HAP-1 (cell line): ENCODE measurements around the gene POR.
"Not testable (repeated sequence)": the region's sequence is repeated elsewhere in the genome, so short reads cannot be mapped to it uniquely, and the experiment has no call there.

ENCODE experiments used
- DNase-seq, 2 experiments: peaks; one replicate each; pipeline ENCODE4 v3.0.0-alpha.2; 2016 to 2020; ENCODE audit warnings: low spot score in 2 of 2
- H3K27me3 ChIP-seq: fragments of 250-450 bp; sonication (Bioruptor Pico); 2 replicates; pipeline ENCODE4 v1.5.1; 2020; ENCODE audit warnings: low read depth, mild to moderate bottlenecking, moderate library complexity
- H3K36me3 ChIP-seq: fragments of 250-450 bp; sonication (Bioruptor Pico); replicated peaks from 2 replicates; pipeline ENCODE4 v1.5.1; 2020; ENCODE audit warnings: mild to moderate bottlenecking
- H3K4me1 ChIP-seq: fragments of 250-450 bp; sonication (Bioruptor Pico); 2 replicates; pipeline ENCODE4 v1.5.1; 2020; ENCODE audit warnings: mild to moderate bottlenecking
- H3K4me3 ChIP-seq: fragments of 250-450 bp; sonication (Bioruptor Pico); 2 replicates; pipeline ENCODE4 v1.5.1; 2020; ENCODE audit warnings: mild to moderate bottlenecking, moderate library complexity
- H3K9me3 ChIP-seq: fragments of 250-450 bp; sonication (Bioruptor Pico); 2 replicates; pipeline ENCODE4 v1.5.1; 2020; ENCODE audit warnings: mild to moderate bottlenecking, moderate library complexity
- in situ Hi-C: fragments of 300-500 bp; cut with MboI; formaldehyde crosslinking; loops from 3 replicates; pipeline ENCODE4 v1.14.3; 2020; ENCODE audit warnings: low sequenced_read_pairs, inconsistent platforms, mixed read lengths

Gene POR

GRCh38 chr7:75996476-75996875 is 81.5 kb downstream of the POR start:
- no peak for DNase-seq
- H3K9me3 ChIP-seq, result no peaks in the 10 kb centered on the region
- peaks cover 14% of the 10 kb centered on the region for H3K36me3 ChIP-seq
- peaks cover 7% of the 10 kb centered on the region for H3K4me1 ChIP-seq
- in situ Hi-C loops, result no loop called here
- no peaks in the 10 kb centered on the region for H3K27me3 ChIP-seq
- H3K4me3 ChIP-seq, result no peak overlapping the region

GRCh38 chr7:75998038-75998437 is 83.1 kb downstream of the POR start:
- Histone ChIP-seq H3K4me3 (no peak overlapping the region), H3K4me1 (peaks cover 7% of the 10 kb centered on the region), H3K9me3 (no peaks in the 10 kb centered on the region), H3K36me3 (peaks cover 16% of the 10 kb centered on the region), H3K27me3 (no peaks in the 10 kb centered on the region)
- no peak for DNase-seq
- in situ Hi-C loops, result no loop called here

GRCh38 chr7:76000566-76000965 is 85.6 kb downstream of the POR start:
- DNase-seq, result no peak

GRCh38 chr7:76002139-76002538 is 87.2 kb downstream of the POR start:
- Histone ChIP-seq H3K27me3 (no peaks in the 10 kb centered on the region), H3K36me3 (peaks cover 29% of the 10 kb centered on the region), H3K4me1 (no peaks in the 10 kb centered on the region), H3K4me3 (no peak overlapping the region), H3K9me3 (no peaks in the 10 kb centered on the region)
- in situ Hi-C loops, result no loop called here
- no peak for DNase-seq

More at GRCh38 chr7:76000566-76000965, 85.6 kb downstream of the POR start:
- Histone ChIP-seq H3K4me1 (no peaks in the 10 kb centered on the region), H3K9me3 (no peaks in the 10 kb centered on the region), H3K36me3 (peaks cover 29% of the 10 kb centered on the region), H3K27me3 (no peaks in the 10 kb centered on the region), H3K4me3 (no peak overlapping the region)
- in situ Hi-C loops, result no loop called here

- DNase-seq, result no peak
- Histone ChIP-seq H3K27me3 (no peaks in the 10 kb centered on the region), H3K4me3 (no peak overlapping the region), H3K9me3 (no peaks in the 10 kb centered on the region), H3K4me1 (no peaks in the 10 kb centered on the region), H3K36me3 (peaks cover 29% of the 10 kb centered on the region)
- in situ Hi-C loops, result no loop called here
Measured at GRCh38 chr7:76002822-76003221, 87.9 kb downstream of the POR start.

GRCh38 chr7:76003351-76003750 is 88.4 kb downstream of the POR start:
- in situ Hi-C loops, result no loop called here
- Histone ChIP-seq H3K27me3 (no peaks in the 10 kb centered on the region), H3K4me3 (no peak overlapping the region), H3K9me3 (no peaks in the 10 kb centered on the region), H3K4me1 (no peaks in the 10 kb centered on the region), H3K36me3 (peaks cover 28% of the 10 kb centered on the region)
- no peak for DNase-seq

- in situ Hi-C loops, H3K9me3 ChIP-seq, DNase-seq, H3K27me3 ChIP-seq, H3K4me3 ChIP-seq, H3K4me1 ChIP-seq: not testable (repeated sequence)
- peaks cover 22% of the 10 kb centered on the region; the same call in 1 of the 2 replicates for H3K36me3 ChIP-seq
Measured at GRCh38 chr7:76005004-76005403, 90.0 kb downstream of the POR start.

- in situ Hi-C loops, result no loop called here
- no peaks in the 10 kb centered on the region for H3K4me1 ChIP-seq
- no peaks in the 10 kb centered on the region for H3K27me3 ChIP-seq
- peaks cover 11% of the 10 kb centered on the region; the same call in 1 of the 2 replicates for H3K36me3 ChIP-seq
- no peak overlapping the region for H3K4me3 ChIP-seq
- DNase-seq, result no peak
- H3K9me3 ChIP-seq, result no peaks in the 10 kb centered on the region
Measured at GRCh38 chr7:76008156-76008687, 93.3 kb downstream of the POR start.

- no peak for DNase-seq
- Histone ChIP-seq H3K36me3 (0 out of 2 replicates have a peak, but pooled peaks cover 10% of the 10 kb centered on the region), H3K4me3 (no peak overlapping the region), H3K9me3 (no peaks in the 10 kb centered on the region), H3K27me3 (no peaks in the 10 kb centered on the region), H3K4me1 (no peaks in the 10 kb centered on the region)
- in situ Hi-C loops, result no loop called here
Measured at GRCh38 chr7:76009672-76010600, 95.0 kb downstream of the POR start.

- no peaks in the 10 kb centered on the region for H3K9me3 ChIP-seq
- peak in 1 of 2 experiments; percentile 16 for DNase-seq
- no peaks in the 10 kb centered on the region for H3K4me1 ChIP-seq
- in situ Hi-C loops, result no loop called here
- H3K4me3 ChIP-seq, result no peak overlapping the region
- H3K27me3 ChIP-seq, result no peaks in the 10 kb centered on the region
- H3K36me3 ChIP-seq, result 0 out of 2 replicates have a peak, but pooled peaks cover 6% of the 10 kb centered on the region
Measured at GRCh38 chr7:76011442-76011861, 96.5 kb downstream of the POR start.

- Histone ChIP-seq H3K4me3 (no peak overlapping the region), H3K36me3 (peaks cover 25% of the 10 kb centered on the region), H3K27me3 (no peaks in the 10 kb centered on the region), H3K4me1 (no peaks in the 10 kb centered on the region), H3K9me3 (no peaks in the 10 kb centered on the region)
- in situ Hi-C loops, result no loop called here
- no peak for DNase-seq
Measured at GRCh38 chr7:76016191-76016947, 101.4 kb downstream of the POR start.

GRCh38 chr7:76018520-76018919 is 103.6 kb downstream of the POR start:
- in situ Hi-C loops, result not testable (repeated sequence)

GRCh38 chr7:76020031-76020714 is 105.2 kb downstream of the POR start:
- no peak overlapping the region for H3K4me3 ChIP-seq
- no peaks in the 10 kb centered on the region for H3K27me3 ChIP-seq
- no peaks in the 10 kb centered on the region for H3K9me3 ChIP-seq
- no peaks in the 10 kb centered on the region for H3K4me1 ChIP-seq
- H3K36me3 ChIP-seq, result peaks cover 21% of the 10 kb centered on the region
- DNase-seq, result peak; percentile 49 to 81
- in situ Hi-C loops, result loop anchor here (10.0 kb wide), 1 partner anchor 155 kb away; no protein-coding TSS in a partner anchor

More at GRCh38 chr7:76018520-76018919, 103.6 kb downstream of the POR start:
- not testable (repeated sequence) for H3K27me3 ChIP-seq, H3K4me3 ChIP-seq, H3K9me3 ChIP-seq, DNase-seq, H3K4me1 ChIP-seq
- H3K36me3 ChIP-seq, result peaks cover 26% of the 10 kb centered on the region
